HG02970 (cell line): Measurements from ENCODE around the gene ZCCHC9.
"Not testable (repeated sequence)": the region's sequence is repeated elsewhere in the genome, so short reads cannot be mapped to it uniquely, and the experiment has no call there.

ENCODE experiments used
- ATAC-seq: cut with Tn5 transposase; IDR thresholded peaks from one replicate; pipeline ENCODE4 v1.9.1; 2021; ENCODE audit warnings: mild to moderate bottlenecking, moderate library complexity, moderate number of reproducible peaks; ENCODE audit not compliant: unreplicated experiment, low FRiP score

The ZCCHC9 gene

DNA sequence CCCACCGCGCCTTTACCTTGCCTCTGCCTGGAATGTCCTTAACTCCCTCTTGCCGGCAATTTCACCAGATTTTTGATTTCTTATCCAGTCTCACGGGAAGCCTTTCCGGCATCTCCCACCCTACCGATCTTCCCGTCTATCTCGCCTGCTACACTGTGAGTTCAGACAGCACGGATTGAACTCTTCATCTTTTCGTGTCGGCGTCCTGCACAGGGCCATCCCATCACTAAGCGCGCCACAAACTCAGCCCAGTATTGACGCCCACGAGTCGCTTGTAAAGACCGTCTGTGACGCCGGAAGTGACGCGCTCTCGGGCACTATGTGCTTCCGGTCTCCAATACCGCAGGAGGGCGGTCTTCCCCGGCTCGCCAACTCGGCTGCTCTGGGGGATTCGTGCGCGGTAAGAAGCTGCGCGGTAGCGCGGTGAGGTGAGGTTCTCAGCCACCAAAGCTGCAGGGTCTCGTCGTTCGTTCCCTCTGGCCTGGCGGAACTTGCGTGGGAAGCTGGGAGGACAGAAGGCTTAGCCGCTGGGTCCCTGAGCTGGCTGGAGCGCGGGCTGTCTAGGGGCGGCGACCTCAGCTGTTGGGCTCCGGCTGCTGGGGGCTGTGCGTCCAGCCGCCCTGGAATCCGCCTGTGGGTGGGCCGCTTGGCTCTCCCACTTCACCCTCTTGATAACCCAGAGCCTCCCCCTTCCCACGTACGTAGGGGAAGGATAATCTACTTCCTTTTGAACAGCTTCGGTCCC is at the start of gene ZCCHC9:
ZCCHC9 (plus strand) TSS at position 317 of the 745 bp plus-strand sequence. CDS start 3,171 bp downstream, outside the sequence.
- peak; percentile 97 for ATAC-seq

GRCh38 chr5:81251922-81252321 is 49.5 kb upstream of the ZCCHC9 start:
- no peak for ATAC-seq

DNA sequence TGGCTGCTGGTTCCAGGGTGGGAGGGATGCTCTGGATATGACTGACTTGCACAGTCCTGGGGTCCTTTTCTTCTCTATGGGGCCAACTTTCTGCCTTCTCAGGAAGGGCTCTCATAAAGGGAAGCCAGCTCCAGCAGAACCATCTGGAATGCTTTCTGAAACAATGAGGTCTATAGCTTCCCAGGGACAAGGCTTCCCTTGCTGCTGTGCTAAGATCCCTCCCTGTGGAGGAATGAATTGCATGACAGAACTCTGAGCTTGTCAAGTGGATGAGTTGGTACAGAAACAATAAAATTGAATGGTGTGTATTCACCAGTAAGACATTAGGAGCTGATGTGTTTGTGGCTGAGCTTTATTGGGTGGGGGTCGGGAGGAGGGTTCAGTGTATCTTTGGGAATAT is 48.5 kb upstream of the ZCCHC9 start:
- ATAC-seq: no peak

DNA sequence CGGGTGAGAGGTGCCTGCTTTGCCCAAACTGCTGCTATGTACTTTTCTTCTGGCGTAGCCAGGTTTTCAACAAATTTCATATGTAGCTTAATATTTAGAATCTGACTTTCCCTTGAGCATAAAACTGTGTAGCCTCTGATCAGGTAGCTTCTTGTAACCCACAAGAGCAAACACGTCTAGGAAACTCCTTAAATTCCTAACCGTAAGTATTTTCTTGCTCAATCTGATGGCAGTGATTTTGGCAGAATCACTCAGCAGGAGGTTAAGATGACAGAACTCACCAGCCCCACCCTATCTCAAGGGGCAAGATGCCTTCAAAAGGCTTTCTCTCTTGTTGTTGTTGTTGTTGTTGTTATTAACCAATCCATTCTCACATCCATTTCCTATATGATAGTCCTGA is 47.5 kb upstream of the ZCCHC9 start:
- ATAC-seq: no peak

GRCh38 chr5:81254886-81255559 is 46.4 kb upstream of the ZCCHC9 start:
- ATAC-seq: no peak

GRCh38 chr5:81256766-81257165 is 44.6 kb upstream of the ZCCHC9 start:
- ATAC-seq: no peak

DNA sequence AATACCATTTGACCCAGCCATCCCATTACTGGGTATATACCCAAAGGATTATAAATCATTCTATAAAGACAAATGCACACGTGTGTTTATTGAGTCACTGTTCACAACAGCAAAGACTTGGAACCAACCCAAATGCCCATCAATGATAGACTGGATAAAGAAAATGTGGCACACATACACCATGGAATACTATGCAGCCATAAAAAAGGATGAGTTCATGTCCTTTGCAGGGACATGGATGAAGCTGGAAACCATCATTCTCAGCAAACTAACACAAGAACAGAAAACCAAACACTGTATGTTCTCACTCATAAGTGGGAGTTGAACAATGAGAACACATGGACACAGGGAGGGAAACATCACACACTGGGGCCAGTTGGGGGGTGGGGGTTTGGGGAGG is 38.6 kb upstream of the ZCCHC9 start:
- not testable (repeated sequence) for ATAC-seq

DNA sequence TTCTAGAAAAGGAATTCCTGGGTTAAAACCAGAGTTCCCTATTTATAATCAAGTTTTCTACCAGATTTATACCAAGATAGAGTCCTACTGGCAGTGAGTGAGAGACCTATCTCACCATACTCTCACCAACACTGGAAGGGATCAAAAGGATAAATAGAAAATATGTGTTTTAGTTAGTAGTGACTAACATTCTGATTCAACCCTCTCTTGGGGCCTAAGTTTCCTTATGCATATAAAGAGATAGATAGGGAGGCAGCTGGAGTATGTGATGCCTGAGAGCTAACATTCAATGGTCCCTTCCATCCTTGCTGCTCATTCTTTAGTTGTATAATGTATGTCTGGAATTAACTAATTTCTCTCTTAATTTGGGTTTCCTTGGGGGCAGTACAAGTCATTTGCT is 36.3 kb upstream of the ZCCHC9 start:
- ATAC-seq: no peak

DNA sequence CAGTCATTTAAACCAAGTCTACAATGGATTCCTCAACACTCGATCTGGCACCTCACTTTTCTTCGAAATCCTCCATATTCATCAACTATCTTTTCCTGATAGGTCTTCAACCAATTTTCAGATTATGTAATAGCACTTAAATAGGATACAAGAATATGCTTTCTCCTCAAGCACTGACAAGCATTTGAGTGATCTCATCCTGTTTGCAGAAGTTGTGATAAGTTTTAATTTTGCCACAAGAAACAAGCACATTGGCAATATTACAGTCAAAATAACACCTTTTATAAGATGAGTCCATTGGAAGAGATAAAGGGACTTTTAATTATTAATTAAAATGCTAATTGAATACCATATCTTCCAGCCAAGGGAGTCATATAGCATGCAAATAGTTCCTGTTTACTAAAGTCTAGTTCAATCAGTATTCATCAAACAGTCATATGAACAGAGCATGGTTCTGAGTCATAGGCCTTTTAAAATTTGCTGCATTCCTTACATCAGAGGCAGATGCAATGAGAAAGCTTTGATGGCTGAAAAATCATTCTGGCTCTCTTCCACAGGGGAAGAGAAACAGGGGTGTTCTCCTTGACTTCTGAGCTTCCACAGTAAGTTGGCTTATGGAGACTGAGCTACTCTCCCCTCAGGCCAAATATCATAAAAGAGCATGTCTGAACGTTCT is 32.7 kb upstream of the ZCCHC9 start:
- no peak for ATAC-seq

- ATAC-seq: no peak
These were observed 31.5 kb upstream of the ZCCHC9 start for GRCh38 chr5:81269751-81270393.

GRCh38 chr5:81270394-81271027 is 30.9 kb upstream of the ZCCHC9 start:
- not testable (repeated sequence) for ATAC-seq

- ATAC-seq: no peak
These were observed 17.4 kb upstream of the ZCCHC9 start for GRCh38 chr5:81283976-81284375.

DNA sequence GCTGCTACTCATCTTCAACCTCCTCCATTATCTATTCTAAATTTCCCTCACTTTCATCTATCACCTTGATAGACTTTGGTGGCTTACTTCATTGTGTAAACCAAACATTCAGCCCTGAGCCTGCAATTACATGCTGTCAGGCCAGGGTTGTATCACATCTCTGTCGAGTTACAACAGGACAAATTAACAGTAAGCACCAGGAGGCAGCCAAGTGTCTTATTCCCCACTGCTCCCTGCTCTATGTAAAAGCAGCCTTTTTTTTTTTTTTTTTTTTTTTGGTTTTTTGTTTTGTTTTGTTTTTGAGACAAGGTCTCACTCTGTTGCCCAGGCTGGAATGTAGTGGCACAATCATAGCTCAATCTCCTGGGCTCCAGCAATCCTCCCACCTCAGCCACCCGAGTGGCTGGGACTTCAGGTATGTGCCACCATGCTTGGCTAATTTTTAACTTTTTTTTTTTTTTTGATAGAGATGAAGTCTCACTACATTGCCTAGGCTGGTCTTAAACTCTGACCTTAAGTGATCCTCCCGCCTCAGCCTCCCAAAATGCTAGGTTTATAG is 15.2 kb upstream of the ZCCHC9 start:
- ATAC-seq: no peak

- no peak for ATAC-seq
These were observed 13.4 kb upstream of the ZCCHC9 start for GRCh38 chr5:81288021-81288433.

DNA sequence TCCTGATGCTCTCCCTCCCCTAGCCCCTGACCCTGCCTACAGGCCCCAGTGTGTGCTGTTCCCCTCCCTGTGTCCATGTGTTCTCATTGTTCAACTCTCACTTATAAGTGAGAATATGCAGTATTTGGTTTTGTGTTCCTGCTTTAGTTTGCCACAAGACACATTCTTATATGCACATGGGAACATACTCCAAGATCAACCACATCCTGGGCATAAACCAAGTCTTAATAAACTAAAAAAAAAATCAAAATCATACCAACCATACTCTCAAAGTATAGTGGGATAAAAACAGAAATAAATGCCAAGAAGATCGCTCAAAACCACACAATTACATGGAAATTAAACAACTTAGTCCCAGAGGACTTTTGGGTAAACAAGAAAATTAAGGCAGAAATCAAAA is 11.2 kb upstream of the ZCCHC9 start:
- ATAC-seq: no peak

GRCh38 chr5:81292130-81292529 is 9.3 kb upstream of the ZCCHC9 start:
- no peak for ATAC-seq

- not testable (repeated sequence) for ATAC-seq
These were observed 7.4 kb upstream of the ZCCHC9 start for GRCh38 chr5:81294021-81294420.

- ATAC-seq: no peak
These were observed 3.9 kb upstream of the ZCCHC9 start for GRCh38 chr5:81297531-81297930.

DNA sequence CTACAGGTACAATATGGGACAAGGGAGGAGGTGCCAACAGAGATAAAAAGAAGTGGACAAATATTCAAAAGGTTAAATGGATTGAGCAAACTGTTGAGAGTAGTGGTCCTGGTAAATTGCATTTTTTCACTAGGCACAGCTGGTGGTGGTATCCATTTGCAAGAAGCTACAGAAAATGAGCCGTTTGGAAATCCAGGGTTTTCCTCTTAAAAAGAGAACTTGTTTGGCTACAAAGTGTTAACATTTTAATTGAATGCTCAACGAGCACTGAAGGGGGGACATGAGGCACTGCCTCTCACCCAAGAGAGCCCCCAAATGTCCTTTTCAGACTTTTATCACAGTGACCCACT is 491 bp upstream of the ZCCHC9 start:
- ATAC-seq: peak; percentile 1

DNA sequence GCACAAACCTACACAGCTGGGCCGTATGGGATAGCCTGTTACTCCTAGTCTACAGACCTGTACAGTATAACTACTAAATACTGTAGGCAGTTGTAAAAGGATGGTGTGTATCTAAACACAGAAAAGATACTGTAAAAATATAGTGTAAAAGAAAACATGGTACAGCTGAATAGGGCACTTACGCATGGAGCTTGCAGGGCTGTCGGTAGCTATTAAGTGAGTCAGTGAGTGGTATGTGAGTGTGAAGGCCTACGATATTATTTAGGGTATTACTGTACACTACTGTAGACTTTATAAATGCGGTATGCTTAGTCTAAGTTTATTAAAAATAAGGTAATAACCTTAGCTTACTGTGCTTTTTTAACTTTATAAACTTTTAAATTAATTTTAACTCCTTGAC is 1.2 kb downstream of the ZCCHC9 start:
- ATAC-seq: no peak
